HG03175 (cell line): ENCODE results near the gene IRS1.

Experiments used
- ATAC-seq: cut with Tn5 transposase; IDR thresholded peaks from one replicate; pipeline ENCODE4 v1.9.1; 2021; ENCODE audit warnings: mild to moderate bottlenecking, moderate library complexity; ENCODE audit not compliant: unreplicated experiment

IRS1 gene

GRCh38 chr2:226791056-226791486 lies 8.5 kb downstream of the IRS1 start:
- ATAC-seq = peak; percentile 76

GRCh38 chr2:226790431-226790830 lies 9.2 kb downstream of the IRS1 start:
- no peak for ATAC-seq

DNA sequence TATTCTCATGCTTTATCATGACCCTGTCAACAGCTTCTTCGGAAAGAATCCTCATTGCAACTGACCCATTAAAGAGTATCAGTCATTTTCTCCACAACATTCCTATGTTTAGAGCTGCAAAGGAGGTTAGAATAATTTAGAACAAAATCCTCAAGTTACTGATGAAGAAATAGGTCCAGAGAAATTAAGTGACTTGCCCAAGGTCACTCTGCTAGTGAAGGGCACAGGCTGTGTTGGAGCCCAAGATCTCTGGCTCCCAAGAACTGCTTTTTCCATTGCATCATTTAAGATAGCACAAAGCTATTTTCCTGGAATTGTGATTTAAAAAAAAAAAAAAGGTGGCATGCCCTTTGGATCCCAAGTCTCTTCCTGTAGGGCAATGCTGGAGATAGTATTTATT lies 9.6 kb downstream of the IRS1 start:
- ATAC-seq = no peak

- ATAC-seq = no peak
Observed at GRCh38 chr2:226788881-226789490, 10.6 kb downstream of the IRS1 start.

DNA sequence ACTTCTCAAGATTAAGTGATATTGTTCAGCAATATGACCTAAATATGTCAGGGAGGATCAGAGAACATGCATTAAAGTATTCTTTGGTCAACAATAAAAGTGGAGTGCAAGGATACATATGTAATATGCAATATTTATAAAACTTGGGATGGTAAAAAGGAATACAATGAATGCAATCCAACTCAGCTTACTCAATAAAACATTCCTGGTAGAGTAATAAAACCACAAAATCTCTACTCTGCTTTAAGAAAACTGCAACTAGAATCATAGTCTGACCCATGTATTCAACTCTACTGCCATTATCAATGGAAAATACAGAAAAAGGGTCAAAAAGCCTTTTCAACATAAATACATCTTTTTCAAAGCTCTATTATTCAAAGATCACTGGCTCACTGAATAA lies 11.6 kb downstream of the IRS1 start:
- no peak for ATAC-seq

GRCh38 chr2:226783885-226784284 lies 15.7 kb downstream of the IRS1 start:
- no peak for ATAC-seq

DNA sequence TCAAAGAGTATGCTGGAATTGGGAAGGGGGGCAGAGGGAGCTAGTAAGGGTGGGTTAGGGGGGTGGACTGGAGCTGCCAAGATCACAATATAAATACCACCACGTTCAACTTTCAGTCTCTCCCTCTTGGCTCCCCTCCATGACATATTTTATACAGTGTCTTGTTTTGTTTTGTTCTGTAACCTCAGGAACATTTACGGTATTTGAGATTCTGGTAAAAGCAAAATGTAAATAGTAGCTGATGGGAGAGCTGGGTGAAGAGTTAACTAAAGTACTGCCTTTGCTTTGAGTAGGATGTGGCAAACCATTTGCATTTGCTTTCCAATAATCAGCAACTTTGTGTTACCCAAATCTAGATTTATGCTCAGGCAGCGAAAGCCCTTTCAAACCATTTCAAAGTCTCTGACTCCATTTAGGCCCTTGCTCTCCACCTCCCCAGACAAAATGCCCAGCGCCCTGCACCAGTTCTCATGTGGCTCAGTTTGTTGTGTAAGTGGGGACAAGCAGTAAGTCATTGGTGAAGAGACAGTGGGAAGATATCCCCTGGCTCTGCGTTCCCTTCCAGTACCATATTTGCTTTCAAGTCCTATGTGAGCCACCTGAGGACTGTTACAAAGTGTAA lies 17.4 kb downstream of the IRS1 start:
- no peak for ATAC-seq

GRCh38 chr2:226780431-226780830 lies 19.2 kb downstream of the IRS1 start:
- ATAC-seq = no peak

- ATAC-seq = no peak
Observed at GRCh38 chr2:226777611-226778010, 22.0 kb downstream of the IRS1 start.

DNA sequence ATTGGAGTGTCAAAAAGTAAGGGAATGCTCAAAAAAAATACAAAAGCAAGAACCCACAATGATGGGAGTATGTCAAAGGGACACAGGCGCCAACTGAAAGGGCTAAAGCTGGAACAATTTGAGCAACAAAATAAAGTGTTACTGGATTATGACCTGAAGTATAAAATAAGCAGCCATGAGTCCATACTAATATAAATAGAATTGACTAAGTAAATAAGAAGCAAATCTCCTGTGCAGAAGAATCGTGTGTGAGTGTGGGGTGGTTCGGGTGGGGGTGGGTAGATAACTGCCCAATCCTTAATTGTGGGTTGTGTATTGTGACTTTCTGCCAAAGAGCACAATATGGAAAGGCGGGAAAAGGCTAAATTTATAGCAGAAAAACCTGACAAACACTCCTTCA lies 23.5 kb downstream of the IRS1 start:
- ATAC-seq = no peak

DNA sequence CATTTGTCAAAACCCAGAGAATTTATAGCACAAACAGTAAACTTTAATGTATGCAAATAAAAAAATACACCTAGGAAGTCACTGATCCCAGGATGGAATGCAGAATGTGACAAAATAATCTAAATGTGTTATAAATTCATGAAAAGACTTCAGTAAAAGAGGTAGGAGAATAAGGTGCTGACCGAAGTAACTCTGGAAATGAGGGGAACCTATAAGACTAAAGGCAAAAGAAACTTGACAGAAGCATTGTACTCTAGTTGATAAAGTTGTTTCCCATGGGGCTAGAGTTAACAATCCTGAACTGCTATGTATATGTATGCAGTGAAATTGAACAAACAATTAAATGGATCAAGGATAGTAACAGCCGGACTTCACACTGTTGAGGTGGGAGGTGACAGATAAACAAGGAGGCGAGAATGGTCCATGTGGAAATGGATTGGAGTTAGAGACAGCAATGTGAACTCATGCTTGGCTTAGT lies 24.5 kb downstream of the IRS1 start:
- no peak for ATAC-seq

DNA sequence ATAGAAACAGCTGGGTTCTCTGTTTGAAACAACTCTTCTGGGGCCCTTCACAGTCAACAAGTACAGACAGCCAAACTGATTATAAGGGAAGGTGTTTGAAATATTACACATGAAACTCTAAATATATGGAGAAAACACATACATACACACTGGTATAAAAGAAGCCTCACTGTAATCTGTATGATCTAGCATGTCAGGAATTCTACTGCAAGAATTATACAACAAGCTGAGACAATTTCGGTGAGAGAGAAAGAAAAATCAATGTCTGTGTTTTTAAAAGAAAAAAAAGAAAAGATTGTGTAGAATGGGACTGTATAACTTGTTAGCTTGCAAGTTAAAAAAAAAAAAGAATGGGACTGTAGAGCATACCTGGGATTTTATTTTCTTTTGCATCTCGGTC lies 26.3 kb downstream of the IRS1 start:
- ATAC-seq = peak; percentile 25

DNA sequence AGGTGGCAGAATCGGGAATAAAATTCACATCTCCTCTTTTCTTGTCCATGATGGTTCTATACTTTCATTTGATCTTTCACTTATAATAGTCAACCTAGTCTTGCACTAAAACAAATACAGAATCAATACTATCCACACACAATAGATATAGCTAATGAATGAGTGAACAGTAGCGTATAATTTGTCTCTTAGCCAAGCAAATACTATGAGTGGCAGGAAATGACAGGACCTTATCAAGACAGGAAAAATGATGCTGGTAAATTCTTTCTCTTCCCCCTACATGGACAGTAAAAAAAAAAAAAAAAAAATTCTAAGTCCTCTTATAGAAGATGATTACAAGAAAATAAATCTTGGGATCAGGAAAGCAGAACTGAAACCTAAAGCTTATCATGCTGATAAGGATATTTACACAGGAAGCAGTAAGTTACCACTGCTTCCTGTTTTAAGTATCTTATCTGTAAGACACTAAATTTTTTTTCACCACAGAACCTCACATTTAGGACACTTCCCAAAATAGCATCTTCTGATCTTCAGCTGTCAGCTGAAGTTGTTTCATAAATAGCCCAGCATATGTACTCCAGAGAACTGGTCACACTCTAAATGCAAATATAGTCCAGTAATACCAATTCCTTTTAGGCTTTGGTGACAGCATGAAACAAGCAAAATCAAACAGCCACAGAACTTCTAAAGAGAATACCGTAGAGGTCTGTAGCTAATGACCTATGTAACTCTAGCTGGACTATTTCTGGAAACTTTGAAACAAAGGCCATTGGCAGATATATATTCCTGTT lies 27.0 kb downstream of the IRS1 start:
- ATAC-seq = peak; percentile 97

- no peak for ATAC-seq
Observed at GRCh38 chr2:226771067-226771466, 28.6 kb downstream of the IRS1 start.

- no peak for ATAC-seq
Observed at GRCh38 chr2:226767056-226767813, 32.4 kb downstream of the IRS1 start.

DNA sequence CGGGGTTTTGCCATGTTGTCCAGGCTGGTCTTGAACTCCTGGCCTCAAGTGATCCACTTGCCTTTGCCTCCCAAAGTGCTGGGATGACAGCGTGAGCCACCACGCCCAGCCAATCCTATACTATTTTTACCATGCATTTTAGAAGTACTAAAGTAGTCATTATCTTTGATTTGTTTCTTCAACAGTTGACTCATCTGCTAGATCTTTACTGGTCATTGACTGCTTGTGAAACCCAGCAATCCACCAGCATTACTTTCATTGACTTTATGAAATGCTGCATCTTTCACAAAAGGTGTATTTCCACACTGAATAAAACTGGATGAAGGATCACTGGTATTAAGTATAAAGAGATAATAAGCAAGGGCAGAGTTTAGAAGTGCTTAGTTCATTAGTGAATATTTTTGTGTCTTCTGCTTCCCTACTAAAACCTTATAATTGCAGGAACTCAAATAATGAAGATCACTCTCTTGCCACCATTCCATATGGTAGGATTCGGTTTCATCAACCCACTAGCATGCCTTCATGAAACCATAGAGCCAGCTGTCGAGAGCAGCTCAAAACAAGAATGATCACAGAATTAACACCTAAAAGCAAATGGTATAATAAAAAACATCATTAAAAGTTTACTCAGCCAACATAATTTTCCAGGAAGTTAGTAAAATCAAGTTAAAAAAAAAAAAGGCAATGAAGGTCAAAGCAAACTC lies 33.1 kb downstream of the IRS1 start:
- ATAC-seq = no peak

DNA sequence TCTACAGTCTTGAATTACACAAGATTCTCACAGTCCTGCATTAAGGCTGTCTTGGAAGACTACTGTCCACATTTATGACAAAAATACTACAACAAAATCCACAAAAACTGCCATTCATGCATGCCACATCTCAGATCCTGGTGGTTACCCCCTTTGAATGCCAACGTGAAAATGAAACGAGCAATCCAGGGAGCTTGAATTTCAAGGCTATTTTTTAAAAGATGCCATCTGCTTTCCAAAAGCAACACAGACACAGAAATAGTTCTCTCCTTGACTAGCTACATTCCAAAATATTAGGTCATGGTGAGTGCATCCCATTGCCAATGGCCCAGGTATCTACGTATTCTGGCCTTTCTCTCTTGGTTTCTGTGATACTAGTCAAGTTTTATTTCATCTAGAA lies 36.3 kb downstream of the IRS1 start:
- ATAC-seq = no peak

DNA sequence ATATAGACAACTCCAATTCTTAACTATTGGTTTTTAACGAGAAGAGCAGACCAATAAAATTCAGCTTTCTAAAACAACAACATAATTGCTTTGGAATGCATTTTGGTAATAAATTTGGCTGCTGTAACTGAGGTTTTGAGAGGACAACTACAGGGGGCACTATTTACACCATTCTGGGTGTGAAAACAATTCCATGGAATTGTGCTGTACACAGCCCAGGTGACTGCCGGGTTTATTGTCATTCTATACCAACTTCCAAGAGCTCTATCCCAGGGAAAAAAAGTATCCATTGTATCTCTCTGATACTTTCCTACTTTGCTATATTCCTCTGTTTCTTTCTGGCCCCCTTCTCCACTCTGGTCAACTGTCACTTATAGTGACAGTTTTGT lies 38.4 kb downstream of the IRS1 start:
- no peak for ATAC-seq

DNA sequence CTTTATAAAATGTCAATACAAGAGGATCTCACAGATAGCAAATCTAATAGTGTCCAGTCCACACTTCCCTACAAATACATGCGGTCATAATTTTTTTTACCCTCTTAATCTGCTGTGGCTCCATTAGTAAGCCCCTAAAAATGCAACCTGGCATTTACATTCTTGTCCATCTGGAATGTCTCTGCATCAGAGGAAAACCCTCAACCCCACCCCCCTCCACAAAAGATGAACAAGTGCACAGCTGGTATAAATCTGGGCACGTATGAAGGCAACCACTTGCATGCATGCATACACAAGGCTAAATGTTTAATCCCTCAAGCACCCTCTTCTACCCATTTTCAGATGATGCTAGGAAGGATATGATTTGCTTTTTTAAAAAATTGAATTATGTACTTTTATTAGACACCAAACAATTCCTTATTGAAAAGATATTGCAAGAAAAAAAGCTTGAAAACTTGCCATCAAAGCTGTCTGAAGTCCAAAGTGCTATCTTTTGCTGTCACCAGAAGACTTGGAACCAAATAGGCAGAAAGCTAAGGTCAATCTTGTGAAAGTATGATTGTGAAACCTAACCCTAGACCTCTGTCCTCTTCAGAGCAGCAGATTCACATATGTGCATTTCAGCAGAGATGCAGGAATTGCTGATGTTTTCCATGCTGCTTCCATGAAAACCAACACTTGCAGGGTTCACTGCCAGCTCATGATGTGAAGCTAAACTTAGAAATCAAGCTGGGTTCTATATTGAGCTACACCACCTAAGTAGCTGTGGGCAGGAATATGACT lies 39.0 kb downstream of the IRS1 start:
- no peak for ATAC-seq

GRCh38 chr2:226759768-226760167 lies 39.9 kb downstream of the IRS1 start:
- ATAC-seq = no peak
